Erythroblast (primary cell): ENCODE data around the gene ZDHHC21.

Experiments used
- GATA1 ChIP-seq: IDR thresholded peaks from 2 replicates; pipeline ENCODE4 v1.6.1; 2011; ENCODE audit warnings: low read depth, mild to moderate bottlenecking, control low read depth, low read length, moderate library complexity
- POLR2A ChIP-seq: IDR thresholded peaks from 2 replicates; pipeline ENCODE4 v1.6.1; 2011; ENCODE audit warnings: mild to moderate bottlenecking, low read length

DNA sequence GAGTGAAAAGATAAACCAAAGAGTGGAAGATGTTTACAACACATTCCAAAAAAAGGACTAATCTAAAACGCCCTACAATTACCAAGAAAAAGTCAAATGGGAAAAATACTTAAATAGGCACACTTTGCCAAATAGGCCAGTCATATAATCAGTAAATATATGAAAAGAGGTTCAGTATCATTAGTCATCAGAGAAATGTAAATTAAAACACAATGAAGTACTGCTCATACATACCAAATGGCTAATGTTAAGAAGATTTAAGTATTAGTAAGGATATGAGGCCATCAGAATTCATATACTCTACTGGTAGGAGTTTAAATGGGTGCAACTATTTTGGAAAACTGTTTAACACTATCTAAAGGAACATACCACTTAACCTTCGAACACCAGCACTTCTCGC, 47.6 kb downstream of the ZDHHC21 start:
- TF ChIP-seq POLR2A (no peak), GATA1 (no peak)
